Stimulated activated naive CD4-positive, alpha-beta T cell treated with Interleukin-2 at 50 U/mL for 16 hours (primary cell): ENCODE measurements around the gene TTC23.
"Not testable (repeated sequence)": the region's sequence is repeated elsewhere in the genome, so short reads cannot be mapped to it uniquely, and the experiment has no call there.

ENCODE experiments used
- DNase-seq: peaks from one replicate; lab custom pipeline; 2025; lab: John Stamatoyannopoulos, UW

Gene TTC23

GRCh38 chr15:99250001-99250400 lies 620 bp upstream of the TTC23 start:
- DNase-seq = no peak

GRCh38 chr15:99248000-99248715 lies 1.2 kb downstream of the TTC23 start:
- no peak for DNase-seq

- no peak for DNase-seq
Measured at GRCh38 chr15:99247062-99247461, 2.3 kb downstream of the TTC23 start.

GRCh38 chr15:99244306-99244705 lies 5.1 kb downstream of the TTC23 start:
- DNase-seq = no peak

GRCh38 chr15:99241752-99242151 lies 7.6 kb downstream of the TTC23 start:
- no peak for DNase-seq

- no peak for DNase-seq
Measured at GRCh38 chr15:99239545-99240198, 9.7 kb downstream of the TTC23 start.

GRCh38 chr15:99238849-99239248 lies 10.5 kb downstream of the TTC23 start:
- no peak for DNase-seq

- DNase-seq = not testable (repeated sequence)
Measured at GRCh38 chr15:99234160-99234559, 15.2 kb downstream of the TTC23 start.

GRCh38 chr15:99232740-99233139 lies 16.6 kb downstream of the TTC23 start:
- no peak for DNase-seq

GRCh38 chr15:99230867-99231266 lies 18.5 kb downstream of the TTC23 start:
- DNase-seq = no peak

GRCh38 chr15:99228120-99228770 lies 21.1 kb downstream of the TTC23 start:
- no peak for DNase-seq

- no peak for DNase-seq
Measured at GRCh38 chr15:99226802-99227201, 22.6 kb downstream of the TTC23 start.

- no peak for DNase-seq
Measured at GRCh38 chr15:99224372-99225214, 24.8 kb downstream of the TTC23 start.

GRCh38 chr15:99213187-99213811 lies 36.1 kb downstream of the TTC23 start:
- DNase-seq = peak; percentile 38

GRCh38 chr15:99212406-99212805 lies 37.0 kb downstream of the TTC23 start:
- DNase-seq = no peak

GRCh38 chr15:99211926-99212325 lies 37.5 kb downstream of the TTC23 start:
- DNase-seq = no peak

- no peak for DNase-seq
Measured at GRCh38 chr15:99210334-99210733, 39.0 kb downstream of the TTC23 start.

GRCh38 chr15:99209326-99209725 lies 40.1 kb downstream of the TTC23 start:
- no peak for DNase-seq

GRCh38 chr15:99207672-99208071 lies 41.7 kb downstream of the TTC23 start:
- no peak for DNase-seq

GRCh38 chr15:99202176-99202552 lies 47.2 kb downstream of the TTC23 start:
- no peak for DNase-seq

- no peak for DNase-seq
Measured at GRCh38 chr15:99201408-99202175, 47.8 kb downstream of the TTC23 start.
